SIG-M5 treated with dmso at 0.1 percent for 504 hours (cell line): Measurements from ENCODE around the gene ALDOB.
"Not testable (repeated sequence)": the region's sequence is repeated elsewhere in the genome, so short reads cannot be mapped to it uniquely, and the experiment has no call there.

Experiments
- DNase-seq: peaks from one replicate; lab custom pipeline; 2025; ENCODE audit not compliant: unreplicated experiment; lab: John Stamatoyannopoulos, UW

Gene ALDOB

DNA sequence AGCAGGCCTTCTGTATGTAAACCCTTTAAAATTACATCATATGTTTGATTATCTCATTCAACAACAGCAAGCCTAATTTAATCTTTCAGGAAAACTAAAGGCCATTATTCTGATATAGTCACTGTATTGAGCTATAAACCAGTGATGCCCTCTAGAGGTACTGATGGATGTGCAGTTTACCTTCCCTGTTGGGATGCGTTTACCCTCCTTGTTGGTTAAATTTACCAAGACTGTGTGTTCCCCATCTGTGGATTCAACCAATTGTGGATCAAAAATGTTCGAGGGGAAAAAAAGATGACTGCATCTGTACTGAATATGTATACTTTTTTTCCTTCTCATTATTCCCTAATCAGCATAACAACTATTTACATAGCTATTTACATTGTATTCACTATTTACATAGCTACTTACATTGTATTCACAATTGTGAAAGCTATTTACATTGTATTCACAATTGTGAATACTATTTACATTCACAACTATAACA, 47.0 kb downstream of the ALDOB start:
- DNase-seq: no peak

GRCh38 chr9:101387871-101388506, 47.6 kb downstream of the ALDOB start:
- peak; percentile 59 for DNase-seq

- not testable (repeated sequence) for DNase-seq
These were observed 50.6 kb downstream of the ALDOB start, which contains the start of gene BAAT for GRCh38 chr9:101384873-101385536. Gene BAAT, minus strand, starts transcription at chr9:101385006. Its CDS starts 13,602 bp downstream, at chr9:101371404.

DNA sequence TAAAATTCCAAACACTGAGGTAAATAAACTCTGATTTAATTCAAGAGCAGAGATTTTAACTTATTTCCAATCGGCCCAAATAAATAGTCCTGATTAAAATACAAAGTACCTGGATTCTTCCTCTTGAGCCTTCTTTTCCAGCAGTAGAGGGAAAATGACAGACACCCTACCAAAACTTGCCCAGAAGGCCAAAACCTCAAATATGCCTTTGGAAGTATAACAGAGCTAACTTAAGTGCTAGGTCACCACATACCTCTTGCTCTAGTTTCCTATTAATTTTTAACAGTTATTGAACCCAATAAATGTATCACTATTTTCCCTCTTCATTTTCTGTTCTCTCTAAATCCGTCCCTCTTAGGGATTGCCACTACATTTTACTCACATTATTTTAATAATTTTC, 52.2 kb downstream of the ALDOB start:
- no peak for DNase-seq

- no peak for DNase-seq
These were observed 53.7 kb downstream of the ALDOB start for GRCh38 chr9:101381833-101382342.

GRCh38 chr9:101381118-101381517, 54.5 kb downstream of the ALDOB start:
- DNase-seq: no peak

DNA sequence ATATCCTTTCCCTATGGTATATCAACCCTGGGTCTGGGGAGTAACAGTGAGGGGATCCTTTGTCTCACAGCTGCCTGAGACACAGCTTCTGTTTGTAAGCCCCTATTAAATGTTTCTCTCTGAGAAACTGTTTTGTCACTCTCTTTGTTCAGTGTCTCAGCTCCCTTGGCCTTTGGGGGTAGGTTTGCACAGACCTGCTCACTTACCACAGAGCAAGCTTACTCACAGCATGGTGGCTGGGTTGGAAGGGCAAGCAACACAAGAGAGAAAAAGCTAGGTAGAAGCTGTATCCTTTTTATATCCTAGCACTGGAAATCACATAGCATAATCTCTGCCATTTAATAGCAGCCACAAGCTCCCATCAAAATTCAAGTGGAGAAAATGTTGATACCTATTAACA, 55.3 kb downstream of the ALDOB start:
- DNase-seq: no peak

GRCh38 chr9:101376111-101376848, 59.3 kb downstream of the ALDOB start:
- no peak for DNase-seq

GRCh38 chr9:101375546-101375945, 60.0 kb downstream of the ALDOB start:
- DNase-seq: no peak

DNA sequence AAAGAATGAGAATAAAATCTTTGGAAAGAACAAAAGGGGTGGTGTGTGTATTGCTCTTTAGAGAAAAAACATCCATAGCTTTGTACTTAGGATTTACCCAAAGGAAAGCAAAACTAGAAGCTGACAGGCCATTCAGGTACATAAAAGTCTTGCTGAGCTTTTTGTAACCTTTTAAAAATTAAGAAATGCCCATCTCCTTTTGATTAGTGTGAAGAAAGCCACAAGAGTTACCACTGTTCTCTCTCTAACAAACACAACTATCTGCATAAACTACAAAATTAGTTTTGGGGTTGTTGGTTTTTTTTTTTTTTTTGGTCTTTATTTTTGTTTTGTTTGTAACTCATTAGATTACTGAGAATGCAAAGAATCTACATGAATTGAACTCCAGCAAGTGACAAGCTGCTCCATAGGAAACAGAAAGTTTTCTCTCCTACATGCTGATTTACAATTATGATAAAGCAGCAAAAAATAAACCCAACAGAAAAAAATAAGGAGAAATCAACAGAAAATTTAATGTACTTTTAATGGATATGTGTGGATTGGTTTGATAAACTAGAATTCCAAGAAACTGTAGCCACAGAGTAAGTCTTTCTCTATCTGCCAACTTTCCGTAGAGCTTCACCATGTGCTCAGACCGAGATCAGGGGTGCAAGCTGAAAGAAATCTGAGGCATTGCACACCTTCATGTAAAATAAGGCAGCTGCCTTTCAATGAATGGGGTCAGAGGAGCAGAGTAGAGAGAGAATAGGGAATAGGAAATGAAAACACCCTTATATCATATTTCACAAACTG, 63.1 kb downstream of the ALDOB start:
- no peak for DNase-seq

GRCh38 chr9:101371813-101372212, 63.8 kb downstream of the ALDOB start:
- DNase-seq: no peak
